NK-92 treated with Interleukin-12 subunit alpha and Interleukin-12 subunit beta, amount 100 ng/mL, for 24 hours (cell line): Measurements from ENCODE around the gene COL24A1.

Experiments used
- DNase-seq: peaks from one replicate; lab custom pipeline; 2025; lab: John Stamatoyannopoulos, UW

Gene COL24A1

GRCh38 chr1:86156566-86157455 lies at the start of gene COL24A1:
COL24A1 (minus strand) TSS chr1:86156772; CDS start chr1:86156396, 376 bp downstream.
- DNase-seq, result no peak

- DNase-seq, result no peak
Measured at GRCh38 chr1:86205741-86206140, 49.2 kb upstream of the COL24A1 start.

GRCh38 chr1:86202552-86203340 lies 46.2 kb upstream of the COL24A1 start:
- no peak for DNase-seq

GRCh38 chr1:86201311-86201710 lies 44.7 kb upstream of the COL24A1 start:
- DNase-seq, result no peak

- no peak for DNase-seq
Measured at GRCh38 chr1:86200901-86201300, 44.3 kb upstream of the COL24A1 start.

- DNase-seq, result no peak
Measured at GRCh38 chr1:86197206-86197855, 40.8 kb upstream of the COL24A1 start.

- no peak for DNase-seq
Measured at GRCh38 chr1:86195281-86195680, 38.7 kb upstream of the COL24A1 start.

- DNase-seq, result no peak
Measured at GRCh38 chr1:86194491-86195034, 38.0 kb upstream of the COL24A1 start.

- DNase-seq, result no peak
Measured at GRCh38 chr1:86192417-86192816, 35.8 kb upstream of the COL24A1 start.

GRCh38 chr1:86191958-86192357 lies 35.4 kb upstream of the COL24A1 start:
- DNase-seq, result no peak

GRCh38 chr1:86190873-86191272 lies 34.3 kb upstream of the COL24A1 start:
- DNase-seq, result no peak

GRCh38 chr1:86184426-86184825 lies 27.9 kb upstream of the COL24A1 start:
- DNase-seq, result no peak

GRCh38 chr1:86183810-86184209 lies 27.2 kb upstream of the COL24A1 start:
- no peak for DNase-seq

GRCh38 chr1:86176226-86176625 lies 19.7 kb upstream of the COL24A1 start:
- DNase-seq, result no peak

- no peak for DNase-seq
Measured at GRCh38 chr1:86175756-86176155, 19.2 kb upstream of the COL24A1 start.

GRCh38 chr1:86169625-86170024 lies 13.1 kb upstream of the COL24A1 start:
- no peak for DNase-seq

- DNase-seq, result no peak
Measured at GRCh38 chr1:86159800-86160199, 3.2 kb upstream of the COL24A1 start.

- DNase-seq, result no peak
Measured at GRCh38 chr1:86155807-86156565, 586 bp downstream of the COL24A1 start.

- DNase-seq, result no peak
Measured at GRCh38 chr1:86155051-86155806, 1.3 kb downstream of the COL24A1 start.

- no peak for DNase-seq
Measured at GRCh38 chr1:86154571-86155050, 2.0 kb downstream of the COL24A1 start.

- no peak for DNase-seq
Measured at GRCh38 chr1:86153836-86154235, 2.7 kb downstream of the COL24A1 start.
